CD4-positive, alpha-beta T cell (primary cell): ENCODE data around the gene FBLN1. TPM values are rescaled to one million over a fixed set of nuclear protein-coding genes. Genes with fewer than 3 reads are reported as not detected.
"Not testable (repeated sequence)": the region's sequence is repeated elsewhere in the genome, so short reads cannot be mapped to it uniquely, and the experiment has no call there.

Experiments
- ATAC-seq: fragments of 200-7000 bp; cut with Tn5 transposase; one replicate; pipeline ENCODE4 v1.10.0; 2022; ENCODE audit warnings: mild to moderate bottlenecking; ENCODE audit not compliant: poor library complexity
- CTCF ChIA-PET: fragments of 350-600 bp; sonication (Branson Sonifier 250); formaldehyde crosslinking; loops from one replicate; lab custom pipeline; 2021; ENCODE audit warnings: antibody characterized with exemption, inconsistent platforms; lab: Charles Lee
- POLR2A ChIA-PET: fragments of 350-600 bp; sonication (Branson Sonifier 250); formaldehyde crosslinking; loops from one replicate; lab custom pipeline; 2021; ENCODE audit warnings: antibody characterized with exemption, inconsistent platforms; lab: Charles Lee
- DNase-seq, 14 experiments: peaks; one replicate each; pipeline ENCODE4 v3.0.0-alpha.2; 2013 to 2020; ENCODE audit warnings: mixed read lengths in 2 of 14
- H3K27ac ChIP-seq, 2 donors: one replicate each; pipeline versions ENCODE4 v1.5.1 to v1.7.0; 2013; ENCODE audit warnings: low read length in 2 of 2, low read depth in 1 of 2, mild to moderate bottlenecking in 1 of 2
- H3K27me3 ChIP-seq, 2 experiments: 1 replicate in 1 of 2; 2 replicates in 1 of 2; pipeline versions ENCODE4 v1.6.1 to v1.7.0; 2013; ENCODE audit warnings: low read length in 2 of 2, control low read depth in 1 of 2, mild to moderate bottlenecking in 1 of 2, moderate library complexity in 1 of 2; ENCODE audit not compliant: insufficient read depth in 2 of 2, control insufficient read depth in 1 of 2
- H3K36me3 ChIP-seq: one replicate; pipeline ENCODE4 v1.6.1; 2013; ENCODE audit warnings: low read length, control low read depth; ENCODE audit not compliant: insufficient read depth
- H3K4me1 ChIP-seq: one replicate; pipeline ENCODE4 v1.6.1; 2013; ENCODE audit warnings: low read length, control low read depth; ENCODE audit not compliant: insufficient read depth
- H3K4me3 ChIP-seq: one replicate; pipeline ENCODE4 v1.5.1; 2013; ENCODE audit warnings: mild to moderate bottlenecking, low read length, moderate library complexity
- H3K9me3 ChIP-seq, 2 experiments: 1 replicate in 1 of 2; 2 replicates in 1 of 2; pipeline versions ENCODE4 v1.6.1 to v1.7.0; 2013; ENCODE audit warnings: low read length in 2 of 2, mild to moderate bottlenecking in 2 of 2, control low read depth in 1 of 2, moderate library complexity in 1 of 2; ENCODE audit not compliant: control insufficient read depth in 1 of 2, insufficient read depth in 1 of 2
- H3K27ac Mint-ChIP-seq: one replicate; pipeline ENCODE4 v1.8.0; 2020; ENCODE audit warnings: mixed read lengths
- H3K27me3 Mint-ChIP-seq: one replicate; pipeline ENCODE4 v1.8.0; 2021; ENCODE audit warnings: mixed read lengths
- H3K36me3 Mint-ChIP-seq: one replicate; pipeline ENCODE4 v1.8.0; 2021; ENCODE audit warnings: low read depth, mixed read lengths
- H3K4me1 Mint-ChIP-seq: one replicate; pipeline ENCODE4 v1.8.0; 2021; ENCODE audit warnings: low read depth, mixed read lengths
- H3K4me3 Mint-ChIP-seq: one replicate; pipeline ENCODE4 v1.8.0; 2020; ENCODE audit warnings: mild to moderate bottlenecking, mixed read lengths
- H3K9me3 Mint-ChIP-seq: one replicate; pipeline ENCODE4 v1.8.0; 2020; ENCODE audit warnings: mixed read lengths
- CTCF ChIP-seq: fragments of 200-600 bp; IDR thresholded peaks from one replicate; pipeline ENCODE4 v1.8.0; 2022; ENCODE audit warnings: antibody characterized with exemption, mild to moderate bottlenecking
- intact Hi-C, 2 experiments: fragments of 100-400 bp; cut with DNase I in 1 of 2; cut with micrococcal nuclease in 1 of 2; formaldehyde crosslinking; loops; one replicate each; pipeline versions ENCODE4 v1.15.1 to v1.9.0; 2023 to 2025; cut with DNase I, micrococcal nuclease
- total RNA-seq, 174 experiments: library from RNA in 2 of 174; stranded (reverse) in 2 of 174; gene quantifications; one replicate each; pipeline ENCODE4 v1.2.3 and lab custom pipeline; 2021 to 2026

FBLN1 gene
- total RNA-seq, 2 experiments from 2014 or later: not detected

- Histone ChIP-seq H3K4me1 (no peaks in the 10 kb centered on the region), H3K36me3 (no peaks in the 10 kb centered on the region), H3K4me3 (no peak overlapping the region), H3K27me3 (peaks cover 0 to 2% of the 10 kb centered on the region in 2 experiments), H3K27ac (no peak overlapping the region), H3K9me3 (peaks cover 0 to 3% of the 10 kb centered on the region in 2 experiments)
- no peak for TF ChIP-seq CTCF
- ATAC-seq: no peak
- ChIA-PET CTCF (no interaction called here), POLR2A (no interaction called here)
- Mint-ChIP-seq H3K4me3 (no peak overlapping the region), H3K36me3 (no peaks in the 10 kb centered on the region), H3K27me3 (peaks cover 5% of the 10 kb centered on the region), H3K9me3 (no peaks in the 10 kb centered on the region), H3K27ac (no peak overlapping the region), H3K4me1 (no peaks in the 10 kb centered on the region)
- intact Hi-C loops: no loop called here
- DNase-seq: no peak
Measured at GRCh38 chr22:45540122-45540521, 37.4 kb downstream of the FBLN1 start.

- H3K27me3 ChIP-seq: peaks cover 0 to 2% of the 10 kb centered on the region in 2 experiments
- H3K4me1 ChIP-seq: no peaks in the 10 kb centered on the region
- H3K9me3 ChIP-seq: peaks cover 0 to 3% of the 10 kb centered on the region in 2 experiments
- H3K27ac ChIP-seq: no peak overlapping the region
- DNase-seq: no peak
- no peak for TF ChIP-seq CTCF
- no peaks in the 10 kb centered on the region for H3K36me3 ChIP-seq
- H3K27ac Mint-ChIP-seq: no peak overlapping the region
- no peak for ATAC-seq
- intact Hi-C loops: no loop called here
- H3K36me3 Mint-ChIP-seq: no peaks in the 10 kb centered on the region
- H3K27me3 Mint-ChIP-seq: peaks cover 5% of the 10 kb centered on the region
- no peak overlapping the region for H3K4me3 ChIP-seq
- ChIA-PET POLR2A (no interaction called here), CTCF (no interaction called here)
- no peak overlapping the region for H3K4me3 Mint-ChIP-seq
- no peaks in the 10 kb centered on the region for H3K4me1 Mint-ChIP-seq
- no peaks in the 10 kb centered on the region for H3K9me3 Mint-ChIP-seq
Measured at GRCh38 chr22:45541382-45541979, 38.8 kb downstream of the FBLN1 start.

DNA sequence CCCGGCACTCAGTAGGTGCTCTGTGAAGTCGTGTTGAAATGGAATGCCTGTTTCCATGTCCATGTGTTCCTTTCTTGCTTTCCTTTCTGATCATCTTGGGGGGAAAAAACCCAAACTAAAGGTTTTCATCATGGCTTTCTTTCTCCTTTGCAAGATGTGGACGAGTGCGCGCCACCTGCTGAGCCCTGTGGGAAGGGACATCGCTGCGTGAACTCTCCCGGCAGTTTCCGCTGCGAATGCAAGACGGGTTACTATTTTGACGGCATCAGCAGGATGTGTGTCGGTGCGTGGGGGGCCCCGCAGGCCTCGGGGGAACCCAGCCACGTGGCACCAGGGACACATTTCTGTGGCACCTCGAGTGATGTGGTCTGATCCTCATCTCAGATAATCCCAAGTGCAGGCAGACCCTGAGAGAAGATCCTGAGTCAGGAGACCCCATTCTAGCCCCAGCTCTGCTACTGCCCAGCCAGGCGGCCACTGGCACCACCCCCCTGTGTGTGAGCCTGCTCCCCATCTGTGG lies 39.4 kb downstream of the FBLN1 start:
- Histone ChIP-seq H3K27ac (no peak overlapping the region), H3K9me3 (peaks cover 0 to 7% of the 10 kb centered on the region in 2 experiments), H3K4me3 (no peak overlapping the region), H3K27me3 (peaks cover 0 to 2% of the 10 kb centered on the region in 2 experiments), H3K4me1 (no peaks in the 10 kb centered on the region), H3K36me3 (no peaks in the 10 kb centered on the region)
- TF ChIP-seq CTCF: no peak
- H3K27ac Mint-ChIP-seq: no peak overlapping the region
- peaks cover 5% of the 10 kb centered on the region for H3K27me3 Mint-ChIP-seq
- POLR2A ChIA-PET: no interaction called here
- H3K9me3 Mint-ChIP-seq: no peaks in the 10 kb centered on the region
- intact Hi-C loops: no loop called here
- H3K36me3 Mint-ChIP-seq: no peaks in the 10 kb centered on the region
- DNase-seq (no peak), ATAC-seq (no peak)
- H3K4me3 Mint-ChIP-seq: no peak overlapping the region
- CTCF ChIA-PET: no interaction called here
- no peaks in the 10 kb centered on the region for H3K4me1 Mint-ChIP-seq

GRCh38 chr22:45542736-45543135 lies 40.1 kb downstream of the FBLN1 start:
- H3K27ac Mint-ChIP-seq, POLR2A ChIA-PET, H3K36me3 ChIP-seq, H3K27me3 Mint-ChIP-seq, CTCF ChIA-PET, H3K27ac ChIP-seq, intact Hi-C loops, H3K27me3 ChIP-seq, H3K4me3 ChIP-seq, H3K4me1 ChIP-seq, ATAC-seq, H3K36me3 Mint-ChIP-seq, DNase-seq, H3K4me1 Mint-ChIP-seq, H3K9me3 ChIP-seq, H3K9me3 Mint-ChIP-seq, H3K4me3 Mint-ChIP-seq: not testable (repeated sequence)
